ENCODE measurements around the gene ZNF253.
"Not testable (repeated sequence)": the region's sequence is repeated elsewhere in the genome, so short reads cannot be mapped to it uniquely, and the experiment has no call there.

ZNF253 gene

DNA sequence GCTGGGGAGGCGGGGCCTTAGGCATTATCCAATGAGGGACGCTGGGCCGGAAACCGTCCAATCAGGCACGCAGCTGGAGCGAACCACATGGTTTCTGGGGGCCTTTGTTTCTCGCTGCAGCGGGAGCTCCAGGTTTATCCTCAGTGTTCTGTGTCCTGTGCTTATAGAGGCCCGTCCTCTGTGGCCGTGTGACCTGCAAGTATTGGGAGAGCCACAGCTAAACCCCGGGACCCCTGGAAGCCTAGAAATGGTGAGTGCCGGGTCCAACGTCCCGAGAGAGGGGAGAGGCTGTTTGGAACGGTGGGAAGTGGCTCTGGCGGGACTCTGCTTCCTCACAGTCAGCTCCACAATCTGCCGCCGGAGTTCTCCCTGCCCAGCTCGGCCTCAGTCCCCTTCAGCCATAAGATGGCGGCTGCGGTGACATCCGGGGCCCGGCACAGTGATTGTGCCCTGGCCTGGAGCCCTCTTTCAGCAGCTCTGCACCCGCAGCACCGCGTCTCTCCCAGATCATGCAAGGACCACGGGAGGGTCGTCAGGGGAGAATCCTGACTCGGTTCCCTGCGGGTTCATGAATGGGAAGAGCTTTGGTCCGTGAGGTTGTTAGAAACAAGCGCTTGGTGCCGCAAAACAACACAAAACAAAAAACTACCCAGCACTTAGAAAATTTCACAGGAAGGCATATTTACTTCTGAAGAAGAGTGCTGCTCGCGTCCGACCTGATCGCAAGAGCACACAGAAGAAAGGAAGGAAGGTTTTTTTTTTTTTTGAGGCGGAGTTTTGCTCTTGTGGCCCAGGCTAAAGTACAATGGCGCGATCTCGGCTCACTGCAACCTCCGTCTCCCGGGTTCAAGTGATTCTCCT is at the start of gene ZNF253:
ZNF253 (plus strand) TSS at position 133 of the 861 bp plus-strand sequence; CDS start at position 248, 115 bp downstream.
- peak; percentile 84 to 93 (median 92) for DNase-seq (ENCODE audit: low read depth in 4 of 4, low spot score in 1 of 4)

DNA sequence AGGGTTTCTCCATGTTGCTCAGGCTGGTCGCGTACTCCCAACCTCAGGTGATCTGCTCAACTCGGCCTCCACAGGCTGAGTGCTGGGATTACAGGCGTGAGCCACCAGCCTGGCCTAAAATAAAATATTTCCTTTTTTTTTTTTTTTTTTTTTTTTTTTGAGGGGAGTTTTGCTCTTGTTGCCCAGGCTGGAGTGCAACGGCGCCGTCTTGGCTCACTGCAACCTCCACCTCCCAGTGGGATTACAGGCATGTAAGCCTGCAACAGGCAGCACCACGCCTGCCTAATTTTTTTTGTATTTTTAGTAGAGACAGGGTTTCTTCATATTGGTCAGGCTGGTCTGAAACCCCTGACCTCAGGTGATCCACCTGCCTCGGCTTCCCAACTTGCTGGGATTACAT is 49.0 kb upstream of the ZNF253 start:
- DNase-seq (ENCODE audit: low read depth in 4 of 4, low spot score in 1 of 4), result no peak

DNA sequence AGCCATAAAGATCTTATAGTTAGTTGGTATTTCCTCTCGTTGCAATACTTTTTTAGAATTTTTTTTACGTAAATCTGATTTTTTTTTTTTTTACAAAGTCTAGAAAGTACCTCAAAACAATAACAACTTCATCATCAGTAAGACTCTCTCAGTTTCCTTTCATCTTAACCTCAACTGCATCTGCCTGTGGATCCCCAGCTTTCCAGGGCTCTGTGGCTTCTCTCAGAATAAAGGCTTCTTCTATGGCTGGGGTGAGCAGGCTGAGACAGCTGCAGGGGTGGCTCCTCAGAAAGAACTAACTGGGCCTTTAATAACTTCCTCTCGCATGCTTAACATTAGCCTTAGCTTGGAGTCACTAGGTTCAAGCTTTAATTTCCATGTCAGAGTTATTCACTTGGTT is 48.3 kb upstream of the ZNF253 start:
- DNase-seq (ENCODE audit: low read depth in 4 of 4, low spot score in 1 of 4), result peak in 2 of 4 experiments; percentile 11 to 28

DNA sequence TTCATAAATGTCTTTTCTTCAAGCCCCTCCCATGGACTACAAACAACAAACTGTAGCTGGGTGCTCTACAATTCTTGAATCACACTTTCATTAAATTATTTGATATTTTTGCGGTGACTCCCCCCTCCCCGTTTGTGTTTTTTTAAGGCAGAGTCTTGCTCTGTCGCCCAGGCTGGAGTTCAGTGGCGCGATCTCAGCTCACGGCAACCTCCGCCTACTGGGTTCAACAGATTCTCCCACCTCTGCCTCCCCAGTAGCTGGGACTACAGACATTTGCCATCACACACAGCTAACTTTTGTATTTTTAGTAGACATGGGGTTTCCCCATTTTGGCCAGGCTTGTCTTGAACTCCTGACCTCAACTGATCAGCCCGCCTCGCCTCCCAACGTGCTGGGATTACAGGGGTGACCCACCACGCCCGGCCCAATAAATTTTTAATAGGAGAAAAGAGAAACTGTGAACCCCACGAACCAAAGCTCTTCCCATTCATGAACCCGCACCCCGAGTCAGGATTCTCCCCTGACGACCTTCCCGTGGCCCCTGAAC is 44.8 kb upstream of the ZNF253 start:
- no peak for DNase-seq (ENCODE audit: low read depth in 4 of 4, low spot score in 1 of 4)

DNA sequence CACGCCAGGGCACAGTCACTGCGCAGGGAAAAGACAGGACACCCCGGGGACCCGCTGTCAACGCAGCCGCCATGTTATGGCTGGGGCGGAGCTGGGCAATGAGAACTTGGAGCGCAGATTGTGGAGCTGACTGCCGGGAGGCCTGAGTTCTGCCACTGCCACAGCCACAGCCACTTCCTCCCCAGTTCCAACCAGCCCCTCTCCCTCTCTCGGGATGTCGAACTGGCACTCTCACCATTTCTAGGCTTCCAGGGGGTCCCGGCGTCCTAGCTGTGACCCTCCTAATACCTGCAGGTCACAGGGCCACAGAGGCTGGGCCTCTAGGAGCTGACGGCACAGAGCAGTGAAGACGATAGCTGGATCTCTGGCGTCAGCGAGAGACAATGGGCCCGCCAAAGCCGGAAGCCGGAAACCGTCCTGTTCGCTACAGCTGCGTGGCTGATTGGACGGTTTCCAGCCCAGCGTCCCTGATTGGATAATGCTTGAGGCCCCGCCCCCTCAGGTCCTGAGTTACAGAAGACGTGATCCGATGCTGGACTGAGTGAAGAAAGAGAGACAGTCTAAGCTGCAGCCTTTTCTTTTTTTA is 44.2 kb upstream of the ZNF253 start, which contains the start of gene ZNF506:
ZNF506 (minus strand) TSS at position 385 of the 586 bp plus-strand sequence; CDS start at position 238, 147 bp downstream.
- DNase-seq (ENCODE audit: low read depth in 4 of 4, low spot score in 1 of 4), result peak; percentile 87 to 96 (median 94)

DNA sequence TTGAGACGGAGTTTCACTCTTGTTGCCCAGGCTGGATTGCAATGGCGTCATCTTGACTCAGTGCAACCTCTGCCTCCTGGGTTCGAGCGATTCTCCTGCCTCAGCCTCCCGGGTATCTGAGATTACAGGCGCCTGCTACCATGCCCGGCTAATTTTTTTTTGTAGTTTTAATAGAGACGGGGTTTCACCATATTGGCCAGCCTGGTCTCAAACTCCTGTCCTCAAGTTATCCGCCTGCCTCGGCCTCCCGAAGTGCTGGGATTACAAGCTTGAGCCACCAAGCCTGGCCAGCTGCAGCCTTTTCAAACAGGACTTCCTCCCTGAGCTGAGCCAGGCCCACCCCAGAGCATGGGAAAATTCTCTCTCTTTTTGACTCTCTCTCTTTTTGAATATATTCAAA is 43.7 kb upstream of the ZNF253 start:
- not testable (repeated sequence) for DNase-seq (ENCODE audit: low read depth in 4 of 4, low spot score in 1 of 4)

DNA sequence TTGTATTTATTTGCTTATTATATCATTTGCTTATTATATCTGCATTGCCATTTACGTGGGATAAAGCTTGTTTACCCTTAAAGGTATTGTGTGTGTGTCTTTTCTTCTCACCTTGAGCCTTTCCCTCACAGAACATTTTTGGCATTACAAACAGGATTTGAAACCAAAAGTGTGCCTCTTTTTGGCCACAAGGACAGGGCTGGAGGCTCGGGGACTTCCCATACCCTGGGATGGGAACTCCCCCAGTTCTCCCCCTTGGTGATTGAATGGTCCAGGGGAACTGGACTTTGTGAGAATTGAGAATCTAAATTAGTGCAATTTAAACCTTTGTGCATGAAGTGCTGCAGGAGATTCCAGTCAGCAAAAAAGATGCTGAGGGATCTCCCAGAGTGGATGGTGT is 41.8 kb upstream of the ZNF253 start:
- no peak for DNase-seq (ENCODE audit: low read depth in 4 of 4, low spot score in 1 of 4)

DNA sequence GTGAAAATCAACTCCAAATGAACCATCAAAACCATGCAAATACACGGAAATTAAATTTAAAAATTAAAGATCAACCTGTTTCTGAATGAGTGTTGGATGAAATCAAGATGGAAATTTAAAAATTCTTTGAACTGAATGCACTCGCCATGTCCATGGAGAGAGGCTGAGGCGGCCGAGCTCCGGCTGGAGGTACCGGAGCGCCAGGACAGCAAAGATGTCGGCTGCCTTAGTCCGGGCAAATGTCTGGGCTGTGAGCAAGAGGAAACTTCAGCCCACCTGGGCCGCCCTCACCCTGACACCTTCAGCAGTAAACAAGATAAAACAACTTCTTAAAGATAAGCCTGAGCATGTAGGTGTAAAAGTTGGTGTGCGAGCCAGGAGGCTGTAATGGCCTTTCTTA is 38.8 kb upstream of the ZNF253 start:
- no peak for DNase-seq (ENCODE audit: low read depth in 4 of 4, low spot score in 1 of 4)

DNA sequence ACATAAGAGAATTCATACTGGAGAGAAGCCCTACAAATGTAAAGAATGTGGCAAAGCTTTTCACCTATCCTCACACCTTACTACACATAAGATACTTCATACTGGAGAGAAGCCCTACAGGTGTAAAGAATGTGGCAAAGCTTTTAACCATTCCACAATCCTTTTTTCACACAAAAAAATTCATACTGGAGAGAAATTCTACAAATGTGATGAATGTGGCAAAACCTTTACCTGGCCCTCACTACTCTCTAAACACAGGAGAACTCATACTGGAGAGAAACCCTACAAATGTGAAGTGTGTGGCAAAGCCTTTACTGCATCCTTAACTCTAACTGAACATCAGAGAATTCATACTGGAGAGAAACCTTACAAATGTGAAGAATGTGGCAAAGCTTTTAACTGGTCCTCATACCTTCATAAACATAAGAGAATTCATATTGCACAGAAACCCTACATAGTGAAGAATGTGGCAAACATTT is 30.1 kb upstream of the ZNF253 start:
- DNase-seq (ENCODE audit: low read depth in 4 of 4, low spot score in 1 of 4), result no peak

DNA sequence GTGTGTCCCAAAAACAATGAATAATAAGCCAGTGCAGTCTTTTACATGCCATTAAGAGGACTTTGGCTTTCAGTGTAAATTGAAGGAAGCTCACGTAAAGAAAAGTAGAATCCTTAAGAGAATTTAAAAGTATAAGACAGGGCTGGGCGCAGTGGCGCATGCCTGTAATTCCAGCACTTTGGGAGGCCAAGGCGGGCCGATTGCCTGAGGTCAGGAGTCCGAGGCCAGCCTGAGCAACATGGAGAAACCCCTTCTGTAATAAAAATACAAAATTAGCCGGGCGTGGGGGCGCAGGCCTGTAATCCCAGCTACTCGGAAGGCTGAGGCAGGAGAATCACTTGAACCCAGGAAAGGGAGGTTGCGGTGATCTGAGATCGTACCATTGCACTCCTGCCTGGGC is 17.9 kb upstream of the ZNF253 start:
- DNase-seq (ENCODE audit: low read depth in 4 of 4, low spot score in 1 of 4), result no peak

DNA sequence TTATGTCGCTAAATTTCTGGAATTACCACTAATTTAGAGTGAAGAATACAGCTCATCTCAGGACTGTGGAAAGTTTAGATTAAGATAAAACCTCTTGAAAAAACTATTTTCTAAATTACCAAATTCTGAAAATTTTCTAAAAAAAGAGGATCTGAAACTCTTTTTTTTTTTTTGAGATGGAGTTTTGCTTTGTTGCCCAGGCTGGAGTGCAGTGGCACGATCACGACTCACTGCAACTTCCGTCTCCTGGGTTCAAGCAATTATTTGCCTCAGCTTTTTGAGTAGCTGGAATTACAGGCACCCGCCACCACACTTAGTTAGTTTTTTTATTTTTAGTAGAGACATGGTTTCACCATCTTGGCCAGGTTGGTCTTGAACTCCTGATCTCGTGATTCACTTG is 16.6 kb upstream of the ZNF253 start:
- DNase-seq (ENCODE audit: low read depth in 4 of 4, low spot score in 1 of 4), result no peak

DNA sequence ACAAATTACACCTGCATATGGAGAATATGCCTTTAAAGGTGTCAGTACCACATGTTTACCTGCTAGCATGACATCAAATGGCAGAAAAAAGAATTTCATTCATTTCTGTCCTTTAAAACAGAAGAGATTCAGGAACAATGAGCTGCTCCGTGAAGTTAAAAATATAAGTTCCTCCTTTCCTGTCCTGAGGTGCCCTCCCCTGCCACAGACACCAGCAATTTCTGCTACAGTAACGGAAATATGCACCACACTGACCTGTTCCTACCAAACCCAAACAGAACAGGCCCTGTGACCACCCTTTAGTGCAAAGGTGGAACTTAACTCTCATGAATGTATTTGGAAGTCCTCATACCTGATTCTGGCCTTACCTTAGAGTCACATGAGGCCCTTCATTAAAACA is 13.9 kb upstream of the ZNF253 start:
- DNase-seq (ENCODE audit: low read depth in 4 of 4, low spot score in 1 of 4), result not testable (repeated sequence)

DNA sequence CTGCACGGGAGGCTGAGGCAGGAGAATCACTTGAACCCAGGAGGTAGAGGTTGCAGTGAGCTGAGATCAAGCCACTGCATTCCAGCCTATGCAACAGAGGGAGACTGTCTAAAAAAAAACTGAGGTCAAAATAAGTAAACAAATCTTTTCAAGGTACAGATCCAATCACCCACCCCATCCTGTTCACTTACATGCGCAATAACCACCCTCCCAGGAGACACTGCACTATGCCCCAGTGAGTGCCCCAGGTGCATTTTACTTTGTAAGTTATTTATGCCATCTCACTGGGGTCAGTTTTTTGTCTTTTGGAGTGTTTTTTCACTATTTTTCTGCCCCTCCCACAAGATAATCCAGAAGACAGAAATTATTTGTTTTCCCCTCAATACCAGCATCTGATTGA is 6.9 kb upstream of the ZNF253 start:
- DNase-seq (ENCODE audit: low read depth in 4 of 4, low spot score in 1 of 4), result no peak

DNA sequence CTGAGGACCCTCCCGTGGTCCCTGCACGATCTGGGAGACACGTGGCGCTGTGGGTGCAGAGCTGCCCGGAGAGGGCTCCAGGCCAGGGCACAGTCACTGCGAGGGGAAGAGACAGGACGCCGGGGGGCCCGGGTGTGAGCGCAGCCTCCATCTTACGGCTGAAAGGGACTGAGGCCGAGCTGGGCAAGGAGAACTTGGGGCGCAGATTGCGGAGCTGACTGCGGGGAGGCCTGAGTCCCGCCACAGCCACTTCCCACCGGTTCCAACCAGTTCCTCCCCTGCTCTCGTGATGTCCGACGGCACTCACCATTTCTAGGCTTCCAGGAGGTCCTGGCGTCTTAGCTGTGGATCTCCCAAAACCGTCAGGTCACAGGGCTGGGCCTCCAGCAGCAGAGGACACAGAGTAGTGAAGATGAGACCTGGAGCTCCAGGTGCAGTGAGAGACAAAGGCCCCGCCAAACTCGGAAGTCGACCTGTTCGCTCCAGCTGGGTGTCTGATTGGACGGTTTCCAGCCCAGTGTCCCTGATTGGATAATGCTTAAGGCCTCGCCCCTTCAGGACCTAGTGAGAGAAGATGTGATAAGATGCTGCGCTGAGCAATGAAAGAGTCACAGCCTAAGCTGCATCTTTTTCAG is 4.8 kb upstream of the ZNF253 start:
- peak in 2 of 4 experiments; percentile 19 to 21 for DNase-seq (ENCODE audit: low read depth in 4 of 4, low spot score in 1 of 4)

DNA sequence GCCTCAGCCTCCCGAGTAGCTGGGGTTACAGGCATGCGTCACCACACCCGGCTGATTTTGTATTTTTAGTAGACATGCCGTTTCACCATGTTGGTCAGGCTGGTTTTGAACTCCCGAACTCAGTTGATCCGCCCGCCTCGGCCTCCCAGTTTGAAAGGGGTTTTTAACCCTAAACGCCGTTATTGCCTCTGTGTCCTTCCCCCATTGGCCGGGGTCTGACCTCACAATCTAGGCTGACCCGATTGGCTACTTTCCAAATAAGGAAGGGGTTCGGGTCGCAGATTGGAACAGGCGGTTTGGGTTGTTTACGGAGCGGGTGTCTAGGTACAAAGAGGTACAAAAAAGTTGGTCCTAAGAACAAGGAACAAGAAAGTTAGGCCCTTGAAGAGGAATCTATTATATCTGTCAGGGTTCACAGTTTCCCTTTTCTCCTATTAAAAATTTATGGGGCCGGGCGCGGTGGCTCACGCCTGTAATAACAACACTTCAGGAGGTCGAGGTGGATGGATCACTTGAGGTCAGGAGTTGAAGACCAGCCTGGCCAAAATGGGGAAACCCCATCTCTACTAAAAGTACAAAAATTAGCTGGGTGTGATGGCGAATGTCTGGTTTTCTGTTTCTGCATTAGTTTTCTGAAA is 1.0 kb downstream of the ZNF253 start:
- peak; percentile 6 to 21 (median 9) for DNase-seq (ENCODE audit: low read depth in 4 of 4, low spot score in 1 of 4)

DNA sequence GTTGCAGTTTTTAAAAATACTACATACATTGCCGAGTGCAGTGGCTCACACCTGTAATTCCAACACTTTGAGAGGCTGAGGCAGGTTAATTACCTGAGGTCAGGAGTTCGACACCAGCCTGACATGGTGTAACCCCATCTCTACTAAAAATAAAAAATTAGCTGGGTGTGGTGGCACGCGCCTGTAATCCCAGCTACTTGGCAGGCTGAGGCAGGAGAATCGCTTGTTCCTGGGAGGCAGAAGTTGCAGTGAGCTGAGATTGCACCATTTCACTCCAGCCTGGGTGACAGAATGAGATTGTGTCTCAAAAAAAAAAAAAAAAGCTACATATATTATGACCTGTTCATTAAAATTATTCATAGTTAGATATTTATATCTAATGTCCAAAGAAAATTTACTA is 4.4 kb downstream of the ZNF253 start:
- DNase-seq (ENCODE audit: low read depth in 4 of 4, low spot score in 1 of 4), result not testable (repeated sequence)

DNA sequence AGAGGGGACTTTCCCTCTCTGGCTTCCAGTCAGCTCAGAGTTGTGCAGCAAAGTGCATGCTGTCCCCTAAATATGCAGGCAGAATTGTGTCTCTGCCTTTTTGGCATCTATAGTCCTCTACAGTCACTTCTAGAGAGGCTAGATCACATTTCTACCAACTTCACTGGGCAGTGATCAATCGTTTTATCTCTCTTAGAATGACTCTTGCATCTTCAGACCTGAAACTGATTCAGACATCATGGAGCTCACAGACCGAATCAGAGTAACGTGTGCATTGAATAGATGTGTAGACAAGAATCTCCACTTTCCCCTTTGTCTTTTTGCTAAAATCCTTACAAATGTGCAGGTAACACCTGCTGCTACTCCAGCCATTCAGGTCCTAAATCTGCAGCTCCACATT is 6.2 kb downstream of the ZNF253 start:
- no peak for DNase-seq (ENCODE audit: low read depth in 4 of 4, low spot score in 1 of 4)

DNA sequence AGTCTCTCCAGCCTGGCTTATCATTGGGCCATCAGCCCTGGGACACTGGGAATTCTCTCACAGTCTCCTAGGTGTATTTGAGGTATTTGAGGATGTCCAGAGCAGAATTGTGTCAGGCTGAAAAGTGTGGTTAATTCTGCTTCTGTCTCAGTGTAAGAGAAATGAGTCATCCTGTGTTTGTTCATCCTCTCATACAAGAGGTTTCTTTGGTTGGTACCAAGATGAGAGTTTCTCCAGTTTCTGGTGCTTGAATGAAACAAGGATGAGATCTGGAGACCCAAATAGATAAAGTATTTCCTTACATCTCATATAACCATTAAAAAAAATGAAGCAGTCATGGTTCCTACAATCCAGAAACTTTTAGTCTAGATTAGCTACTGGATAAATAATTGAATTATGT is 7.7 kb downstream of the ZNF253 start:
- DNase-seq (ENCODE audit: low read depth in 4 of 4, low spot score in 1 of 4), result no peak

DNA sequence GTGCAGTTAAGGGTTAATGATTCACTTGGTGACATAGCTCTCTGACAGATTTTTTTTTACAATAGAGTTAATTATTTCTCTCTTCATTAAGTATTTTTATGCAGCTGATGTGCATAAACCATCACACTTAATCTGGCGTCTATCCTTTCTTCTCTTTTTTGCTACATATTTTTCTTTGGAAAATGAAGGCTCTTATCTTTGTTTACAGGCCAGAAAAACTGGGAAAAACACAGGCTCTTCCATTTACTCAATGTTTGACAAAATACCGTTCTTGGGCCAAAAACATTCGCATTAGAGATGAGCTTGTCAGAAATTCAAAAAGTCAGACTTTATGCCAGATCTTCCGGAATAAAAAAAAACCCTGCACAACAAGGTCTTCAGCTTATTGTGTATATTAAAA is 12.0 kb downstream of the ZNF253 start:
- DNase-seq (ENCODE audit: low read depth in 4 of 4, low spot score in 1 of 4), result no peak

DNA sequence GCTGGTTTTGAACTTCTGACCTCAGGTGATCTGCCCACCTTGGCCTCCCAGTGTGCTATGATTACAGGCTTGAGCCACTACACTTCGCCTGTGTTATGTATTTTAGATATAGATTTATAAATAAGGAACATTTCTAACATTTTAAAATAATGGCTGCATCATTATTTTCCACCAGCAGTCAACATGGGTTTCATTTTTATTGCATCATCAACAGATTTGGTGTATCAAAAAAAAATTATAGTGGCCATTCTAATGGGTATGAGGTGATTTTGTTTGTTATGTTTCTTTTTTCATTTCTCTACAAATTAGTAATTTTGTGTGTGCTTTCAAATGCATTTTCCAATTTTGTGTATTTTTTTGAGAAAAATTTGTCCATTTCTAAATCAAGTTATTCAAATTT is 18.9 kb downstream of the ZNF253 start:
- DNase-seq (ENCODE audit: low read depth in 4 of 4, low spot score in 1 of 4), result no peak
